Body of pancreas (tissue), 4 donors: ENCODE data around the gene SAP30. TPM values are rescaled to one million over a fixed set of nuclear protein-coding genes. Genes with fewer than 3 reads are reported as not detected.

Experiments
- ATAC-seq: fragments of 150-250 bp; one replicate; pipeline ENCODE4 v1.9.1; 2016
- DNase-seq, 4 donors: peaks; one replicate each; pipeline ENCODE4 v3.0.0-alpha.2; 2019
- H3K27ac ChIP-seq, 4 donors: fragments of 200-600 bp; sonication (generic); 1 replicate in 3 of 4; 2 replicates in 1 of 4; pipeline versions ENCODE4 v1.5.1 to v1.6.1; 2016 to 2019; ENCODE audit warnings: mild to moderate bottlenecking in 1 of 4, mixed read lengths in 1 of 4, moderate library complexity in 1 of 4
- H3K27me3 ChIP-seq, 2 donors: fragments of 200-600 bp; sonication (generic); one replicate each; pipeline ENCODE4 v1.6.0; 2016; ENCODE audit warnings: mild to moderate bottlenecking in 1 of 2
- H3K36me3 ChIP-seq, 2 donors: fragments of 200-600 bp; sonication (generic); replicated peaks in 1 of 2; 2 replicates each; pipeline ENCODE4 v1.5.1; 2016; ENCODE audit warnings: low read depth in 2 of 2; ENCODE audit not compliant: insufficient read depth in 1 of 2
- H3K4me1 ChIP-seq: fragments of 200-600 bp; sonication (generic); one replicate; pipeline ENCODE4 v1.6.0; 2016
- H3K4me3 ChIP-seq, 2 donors: fragments of 200-600 bp; sonication (generic); 1 replicate in 1 of 2; 2 replicates in 1 of 2; pipeline ENCODE4 v1.5.1; 2016 to 2019
- H3K9me3 ChIP-seq, 3 donors: fragments of 200-600 bp; sonication (generic); 1 replicate in 2 of 3; 2 replicates in 1 of 3; pipeline ENCODE4 v1.5.1; 2016
- POLR2A ChIP-seq, 3 donors: fragments of 450-650 bp; IDR thresholded peaks; one replicate each; pipeline ENCODE4 v1.6.1; 2016; ENCODE audit warnings: antibody characterized with exemption in 3 of 3, mild to moderate bottlenecking in 2 of 3
- WGBS, 2 donors: methylation state at CpG; one replicate each; pipeline ENCODE4 v1.1.5; 2017; 5-methylcytosine and 5-hydroxymethylcytosine counted together
- intact Hi-C: fragments of 100-400 bp; cut with DNase I; formaldehyde crosslinking; loops from one replicate; pipeline ENCODE4 v1.15.1; 2023
- total RNA-seq, 2 donors: library from RNA; depleted of rRNA; stranded (reverse); fragments of >200 nt; gene quantifications; one replicate each; pipeline ENCODE4 v1.1.0, GENCODE V29; 2016
- TF ChIP-seq, protein P1 (sequence below), 7 experiments: fragments of 450-650 bp in 4 of 7; fragments of 200-600 bp in 3 of 7; sonication (generic) in 3 of 7; IDR thresholded peaks; one replicate each; pipeline ENCODE4 v1.5.1; 2016 to 2019; ENCODE audit warnings: antibody characterized with exemption in 7 of 7

The SAP30 gene
- total RNA-seq, 2 donors from 2014 or later: 10.2 to 10.6 TPM

DNA sequence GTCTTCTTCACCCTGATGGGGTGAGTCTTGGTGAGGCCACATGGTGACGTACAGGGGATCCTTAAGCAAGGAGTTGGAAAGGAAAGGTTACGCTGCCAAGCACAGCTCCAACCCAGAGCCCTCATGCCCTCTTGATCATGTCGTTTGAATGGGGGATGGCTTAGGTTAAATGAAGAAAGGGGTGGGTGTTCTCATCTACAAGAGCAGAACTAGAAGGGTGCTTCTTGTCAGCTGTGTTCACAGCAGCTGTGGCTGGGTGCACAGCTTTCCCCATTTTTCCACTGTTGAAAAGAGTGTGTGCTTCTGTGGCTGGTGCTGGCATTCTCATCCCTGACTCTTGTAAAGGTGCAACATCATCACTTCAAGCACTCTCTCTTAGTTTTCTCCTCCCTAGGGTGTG lies 43.7 kb downstream of the SAP30 start:
- 75 to 84% methylated on average over 3 of the region's 3 CpGs for WGBS, 2 donors
- no peaks in the 10 kb centered on the region for H3K27me3 ChIP-seq
- intact Hi-C loops: loop anchor here (10.0 kb wide), 1 partner anchor 400 kb away; no protein-coding TSS in a partner anchor

DNA sequence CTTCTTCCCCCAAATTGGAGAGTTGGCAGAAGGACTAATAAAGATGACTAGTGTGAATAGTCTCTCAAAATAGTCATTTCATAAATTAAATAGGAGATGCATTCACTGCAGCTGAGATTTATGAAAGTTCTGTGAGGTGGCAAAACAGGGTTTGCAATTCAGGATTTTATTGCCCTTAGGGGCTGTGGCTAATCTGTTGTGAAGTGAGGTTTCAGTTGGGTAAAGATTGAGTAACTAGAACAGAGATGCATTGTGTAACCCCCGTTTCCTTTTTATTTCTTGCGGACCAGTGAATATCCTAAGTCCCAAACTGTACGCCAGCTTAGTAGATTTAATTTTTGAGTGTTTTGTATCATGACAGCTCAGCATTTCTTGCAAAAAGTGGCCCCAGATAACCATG lies 44.3 kb downstream of the SAP30 start:
- ATAC-seq: no peak
- no peak for DNase-seq
- Histone ChIP-seq H3K27ac (peak overlapping the region in 1 of 4 donors; percentile 66), H3K27me3 (no peaks in the 10 kb centered on the region), H3K36me3 (no peaks in the 10 kb centered on the region), H3K4me3 (no peak overlapping the region), H3K9me3 (no peaks in the 10 kb centered on the region), H3K4me1 (no peaks in the 10 kb centered on the region)
- TF ChIP-seq POLR2A (IDR thresholded peaks at IDR 0.05): no peak
- TF ChIP-seq, protein P1, sequence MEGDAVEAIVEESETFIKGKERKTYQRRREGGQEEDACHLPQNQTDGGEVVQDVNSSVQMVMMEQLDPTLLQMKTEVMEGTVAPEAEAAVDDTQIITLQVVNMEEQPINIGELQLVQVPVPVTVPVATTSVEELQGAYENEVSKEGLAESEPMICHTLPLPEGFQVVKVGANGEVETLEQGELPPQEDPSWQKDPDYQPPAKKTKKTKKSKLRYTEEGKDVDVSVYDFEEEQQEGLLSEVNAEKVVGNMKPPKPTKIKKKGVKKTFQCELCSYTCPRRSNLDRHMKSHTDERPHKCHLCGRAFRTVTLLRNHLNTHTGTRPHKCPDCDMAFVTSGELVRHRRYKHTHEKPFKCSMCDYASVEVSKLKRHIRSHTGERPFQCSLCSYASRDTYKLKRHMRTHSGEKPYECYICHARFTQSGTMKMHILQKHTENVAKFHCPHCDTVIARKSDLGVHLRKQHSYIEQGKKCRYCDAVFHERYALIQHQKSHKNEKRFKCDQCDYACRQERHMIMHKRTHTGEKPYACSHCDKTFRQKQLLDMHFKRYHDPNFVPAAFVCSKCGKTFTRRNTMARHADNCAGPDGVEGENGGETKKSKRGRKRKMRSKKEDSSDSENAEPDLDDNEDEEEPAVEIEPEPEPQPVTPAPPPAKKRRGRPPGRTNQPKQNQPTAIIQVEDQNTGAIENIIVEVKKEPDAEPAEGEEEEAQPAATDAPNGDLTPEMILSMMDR (IDR thresholded peaks at IDR 0.05): no peak
- intact Hi-C loops: loop anchor here (5.0 to 10.0 kb wide), 2 partner anchors 98 to 400 kb away; no protein-coding TSS in a partner anchor
- WGBS, 2 donors: 74 to 84% methylated on average over 3 of the region's 3 CpGs

More for the DNA sequence above, 43.7 kb downstream of the SAP30 start:
- TF ChIP-seq, protein P1 (IDR thresholded peaks at IDR 0.05): no peak
- no peaks in the 10 kb centered on the region for H3K9me3 ChIP-seq
- H3K27ac ChIP-seq: peak overlapping the region in 1 of 4 donors; percentile 66
- H3K4me1 ChIP-seq: no peaks in the 10 kb centered on the region
- H3K4me3 ChIP-seq: no peak overlapping the region
- H3K36me3 ChIP-seq: no peaks in the 10 kb centered on the region
- DNase-seq (no peak), ATAC-seq (no peak)

DNA sequence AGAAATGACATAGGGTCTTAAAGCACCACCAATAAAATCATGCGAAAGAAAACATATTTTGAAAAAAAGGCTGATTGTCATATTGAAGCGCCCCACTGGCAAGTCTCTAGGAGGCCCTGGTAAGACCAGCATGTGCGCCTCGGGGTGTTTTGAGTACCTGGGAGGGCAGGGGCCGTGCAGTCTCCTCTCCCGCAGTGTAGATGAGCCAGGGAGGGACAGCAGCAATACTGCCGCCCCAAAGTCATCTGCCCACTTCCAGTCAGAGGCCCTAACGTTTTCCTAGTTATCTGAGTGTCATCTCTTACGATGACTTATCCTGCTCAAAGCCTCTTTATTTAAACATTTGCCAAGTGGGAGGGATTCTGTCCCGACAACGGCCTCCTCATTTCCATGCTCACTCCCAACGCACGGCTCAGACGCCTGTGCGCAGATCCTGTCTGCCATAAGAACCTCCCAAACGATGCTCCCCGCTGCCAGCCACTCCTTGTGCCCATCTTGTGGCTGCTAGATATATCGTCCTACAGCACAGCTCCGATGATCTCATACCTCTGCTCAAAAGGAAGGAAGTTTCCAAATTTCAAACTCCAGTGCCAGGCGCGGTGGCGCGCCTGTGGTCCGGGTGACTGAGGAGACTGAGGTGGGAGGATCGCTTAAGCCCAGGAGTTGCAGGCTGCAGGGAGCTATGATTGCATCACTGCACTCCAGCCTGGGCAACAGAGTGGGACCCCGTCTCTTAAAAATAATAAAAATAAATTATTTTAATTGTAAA lies 45.3 kb downstream of the SAP30 start:
- Histone ChIP-seq H3K27ac (peak overlapping the region in 1 of 4 donors; percentile 66), H3K36me3 (no peaks in the 10 kb centered on the region), H3K9me3 (no peaks in the 10 kb centered on the region), H3K4me1 (peaks cover 3% of the 10 kb centered on the region), H3K27me3 (no peaks in the 10 kb centered on the region), H3K4me3 (no peak overlapping the region)
- DNase-seq (peak in 1 of 4 donors; percentile 71), ATAC-seq (no peak)
- peak in 1 of 3 donors; percentile 42 for TF ChIP-seq POLR2A (IDR thresholded peaks at IDR 0.05)
- TF ChIP-seq, protein P1 (IDR thresholded peaks at IDR 0.05): peak in 1 of 7 experiments; percentile 17
- 69 to 88% methylated on average over 25 to 26 of the region's 26 CpGs for WGBS, 2 donors
- intact Hi-C loops: loop anchor here (5.0 to 10.0 kb wide), 2 partner anchors 99 to 401 kb away; no protein-coding TSS in a partner anchor

DNA sequence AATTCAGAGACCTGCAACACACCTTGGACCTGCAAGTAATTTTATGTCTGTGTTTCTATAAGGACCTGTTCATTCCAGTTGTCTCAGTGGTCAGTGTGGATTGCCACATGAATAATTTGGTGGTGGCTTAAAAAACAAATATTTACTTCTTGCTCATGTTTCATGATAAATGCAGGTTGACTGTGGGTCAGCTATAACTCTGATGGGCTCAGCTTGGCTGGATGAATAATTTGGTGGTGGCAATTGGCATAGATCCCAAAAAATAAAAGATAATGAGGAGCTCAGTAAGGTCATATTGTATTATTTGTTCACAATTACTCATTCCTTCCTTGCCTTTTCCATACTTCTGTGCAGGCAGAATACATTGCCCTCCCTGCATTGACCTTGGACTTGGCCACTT lies 47.1 kb downstream of the SAP30 start:
- intact Hi-C loops: loop anchor here (5.0 to 10.0 kb wide), 2 partner anchors 101 to 403 kb away; no protein-coding TSS in a partner anchor
- ATAC-seq (no peak), DNase-seq (no peak)
- Histone ChIP-seq H3K4me1 (peaks cover 3% of the 10 kb centered on the region), H3K4me3 (no peak overlapping the region), H3K27ac (no peak overlapping the region), H3K27me3 (no peaks in the 10 kb centered on the region), H3K36me3 (no peaks in the 10 kb centered on the region), H3K9me3 (no peaks in the 10 kb centered on the region)
- TF ChIP-seq POLR2A (IDR thresholded peaks at IDR 0.05): no peak
- TF ChIP-seq, protein P1 (IDR thresholded peaks at IDR 0.05): no peak
